Left hindlimb (tissue), 1 donor: Measurements from ENCODE around the gene RABL6.
"Not testable (repeated sequence)": the region's sequence is repeated elsewhere in the genome, so short reads cannot be mapped to it uniquely, and the experiment has no call there.

Source experiments
- DNase-seq: peaks from one replicate; pipeline ENCODE4 v3.0.0-alpha.2; 2018

RABL6 gene

GRCh38 chr9:136807281-136808074 lies at the start of gene RABL6:
Gene RABL6, plus strand, starts transcription at chr9:136807948. Its CDS starts 249 bp downstream, at chr9:136808197.
- DNase-seq: peak; percentile 89

- DNase-seq: no peak
These were observed 48.7 kb upstream of the RABL6 start for GRCh38 chr9:136759001-136759400.

GRCh38 chr9:136759436-136760325 lies 48.1 kb upstream of the RABL6 start:
- DNase-seq: no peak

- no peak for DNase-seq
These were observed 47.3 kb upstream of the RABL6 start for GRCh38 chr9:136760424-136760823.

- DNase-seq: not testable (repeated sequence)
These were observed 46.8 kb upstream of the RABL6 start for GRCh38 chr9:136760834-136761544.

- DNase-seq: no peak
These were observed 46.2 kb upstream of the RABL6 start for GRCh38 chr9:136761545-136761981.

GRCh38 chr9:136762221-136762691 lies 45.5 kb upstream of the RABL6 start:
- no peak for DNase-seq

GRCh38 chr9:136762915-136763648 lies 44.7 kb upstream of the RABL6 start:
- DNase-seq: peak; percentile 59

GRCh38 chr9:136763649-136764035 lies 44.1 kb upstream of the RABL6 start:
- no peak for DNase-seq

GRCh38 chr9:136764301-136764891 lies 43.4 kb upstream of the RABL6 start, which contains the start of gene LCN15:
Gene LCN15, minus strand, starts transcription at chr9:136764518. Its CDS starts 30 bp downstream, at chr9:136764488.
- no peak for DNase-seq

GRCh38 chr9:136765041-136765440 lies 42.7 kb upstream of the RABL6 start:
- no peak for DNase-seq

GRCh38 chr9:136765745-136766409 lies 41.9 kb upstream of the RABL6 start:
- DNase-seq: not testable (repeated sequence)

- DNase-seq: not testable (repeated sequence)
These were observed 41.2 kb upstream of the RABL6 start for GRCh38 chr9:136766410-136767120.

GRCh38 chr9:136769710-136770191 lies 38.0 kb upstream of the RABL6 start:
- DNase-seq: no peak

GRCh38 chr9:136771907-136772415 lies 35.8 kb upstream of the RABL6 start:
- no peak for DNase-seq

- DNase-seq: no peak
These were observed 34.2 kb upstream of the RABL6 start for GRCh38 chr9:136773386-136774044.

- no peak for DNase-seq
These were observed 33.2 kb upstream of the RABL6 start for GRCh38 chr9:136774416-136775045.

GRCh38 chr9:136775191-136775590 lies 32.6 kb upstream of the RABL6 start:
- DNase-seq: no peak

GRCh38 chr9:136776947-136777346 lies 30.8 kb upstream of the RABL6 start:
- no peak for DNase-seq
